Spleen (tissue), 7 donors: ENCODE results near the gene ORMDL3.

Experiments used
- CTCF ChIP-seq, 11 experiments: fragments of 200-600 bp in 7 of 11; fragments of 450-650 bp in 4 of 11; sonication (generic) in 4 of 11; IDR thresholded peaks in 8 of 11; conservative IDR thresholded peaks in 3 of 11; 1 replicate in 7 of 11; 2 replicates in 4 of 11; pipeline versions ENCODE4 v1.4.0 to v1.8.0; 2016 to 2021; ENCODE audit warnings: antibody characterized with exemption in 11 of 11, inconsistent platforms in 4 of 11, mild to moderate bottlenecking in 1 of 11
- POLR2A ChIP-seq, 3 donors: fragments of 450-650 bp; IDR thresholded peaks; one replicate each; pipeline ENCODE4 v1.5.1; 2017; ENCODE audit warnings: antibody characterized with exemption in 3 of 3, mild to moderate bottlenecking in 1 of 3
- POLR2AphosphoS5 ChIP-seq, 3 donors: sonication (generic); formaldehyde crosslinking; IDR thresholded peaks; one replicate each; pipeline ENCODE4 v1.5.1; 2017; ENCODE audit warnings: antibody characterized with exemption in 3 of 3
- donor health status: DM: no; HTN: no; CAD: no; lungs with moderate emphysema.
- donor health status: DM: no; HTN: no; CAD: no.
- donor health status: DM: no; HTN: no; CAD: no.

- TF ChIP-seq CTCF (IDR thresholded peaks at IDR 0.05 in 8 of 11, conservative IDR thresholded peaks at IDR 0.05 in 3 of 11) (no peak), POLR2AphosphoS5 (IDR thresholded peaks at IDR 0.05) (no peak), POLR2A (IDR thresholded peaks at IDR 0.05) (no peak)
Measured at GRCh38 chr17:39921323-39921722, 6.1 kb downstream of the ORMDL3 start.
